ENCODE measurements around the gene FHIT.

DNA sequence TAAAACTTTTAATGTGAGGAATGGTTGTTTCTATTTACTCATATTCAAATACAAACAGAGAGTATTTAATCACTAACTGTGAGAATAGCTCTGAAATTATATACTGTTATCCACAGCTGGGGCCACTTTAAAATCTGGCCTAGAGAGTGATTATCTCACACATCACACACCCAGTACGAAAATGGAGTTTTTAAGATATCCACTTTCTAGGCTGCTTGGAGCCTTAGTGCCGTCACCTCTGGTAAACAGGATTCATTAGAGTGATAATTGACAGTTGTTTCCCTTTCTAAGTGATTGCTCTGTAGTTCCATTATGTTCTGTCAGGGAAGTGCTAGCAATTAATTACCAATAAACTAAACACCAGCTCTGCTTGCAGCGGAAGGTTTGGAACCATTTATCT is 942.4 kb downstream of the FHIT start:
- no peak for TF ChIP-seq POLR2AphosphoS5 (IDR thresholded peaks at IDR 0.05)
- TF ChIP-seq, protein P1, sequence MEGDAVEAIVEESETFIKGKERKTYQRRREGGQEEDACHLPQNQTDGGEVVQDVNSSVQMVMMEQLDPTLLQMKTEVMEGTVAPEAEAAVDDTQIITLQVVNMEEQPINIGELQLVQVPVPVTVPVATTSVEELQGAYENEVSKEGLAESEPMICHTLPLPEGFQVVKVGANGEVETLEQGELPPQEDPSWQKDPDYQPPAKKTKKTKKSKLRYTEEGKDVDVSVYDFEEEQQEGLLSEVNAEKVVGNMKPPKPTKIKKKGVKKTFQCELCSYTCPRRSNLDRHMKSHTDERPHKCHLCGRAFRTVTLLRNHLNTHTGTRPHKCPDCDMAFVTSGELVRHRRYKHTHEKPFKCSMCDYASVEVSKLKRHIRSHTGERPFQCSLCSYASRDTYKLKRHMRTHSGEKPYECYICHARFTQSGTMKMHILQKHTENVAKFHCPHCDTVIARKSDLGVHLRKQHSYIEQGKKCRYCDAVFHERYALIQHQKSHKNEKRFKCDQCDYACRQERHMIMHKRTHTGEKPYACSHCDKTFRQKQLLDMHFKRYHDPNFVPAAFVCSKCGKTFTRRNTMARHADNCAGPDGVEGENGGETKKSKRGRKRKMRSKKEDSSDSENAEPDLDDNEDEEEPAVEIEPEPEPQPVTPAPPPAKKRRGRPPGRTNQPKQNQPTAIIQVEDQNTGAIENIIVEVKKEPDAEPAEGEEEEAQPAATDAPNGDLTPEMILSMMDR (IDR thresholded peaks at IDR 0.05) = no peak
- no peak for TF ChIP-seq POLR2A (IDR thresholded peaks at IDR 0.05)
